ENCODE data around the gene AAMP.
A peak's percentile ranks its signal among the peaks of the same experiment; 100 is the strongest.

The AAMP gene

DNA sequence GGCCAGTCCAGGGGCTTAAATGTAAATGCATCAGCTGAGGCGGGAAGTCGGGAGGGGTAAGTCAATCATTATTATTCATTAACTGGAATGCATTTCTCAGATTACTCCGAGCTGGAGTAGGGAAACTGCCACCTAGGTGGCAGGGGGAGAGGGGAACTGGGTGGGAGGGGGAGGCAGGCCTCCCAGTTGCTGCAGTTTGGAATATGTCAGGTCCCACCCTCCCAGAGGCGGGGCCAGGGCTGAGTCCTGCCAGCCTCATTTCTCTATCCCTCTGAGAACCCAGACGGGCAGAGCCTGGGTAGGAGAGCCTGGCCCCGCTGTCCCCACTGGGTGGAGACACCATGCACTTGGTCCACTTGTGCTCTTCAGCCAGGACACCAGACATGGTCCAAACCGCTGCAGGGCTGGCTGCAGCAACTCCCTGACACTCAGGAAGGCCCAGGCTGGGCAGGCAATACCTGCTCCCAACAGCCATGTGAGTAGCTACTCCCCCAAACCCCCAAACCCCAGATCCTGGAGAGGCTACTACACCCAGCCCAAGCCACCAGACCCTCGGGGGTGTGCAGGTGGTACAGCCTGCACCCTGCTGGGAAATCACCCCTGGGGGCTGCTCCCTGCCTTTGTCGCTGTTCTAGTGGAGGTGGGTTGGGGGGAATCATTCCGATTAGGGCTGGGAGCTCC, 9.1 kb downstream of the AAMP start, which contains the start of gene GPBAR1:
Gene GPBAR1 (plus strand): TSS at position 274 of the 681 bp plus-strand sequence. CDS start 1,710 bp downstream, outside the sequence.
- Histone ChIP-seq H3F3A (ENCODE audit: insufficient read depth, low read length) (peaks cover 17% of the 10 kb centered on the region), H3K9me3 (replicated peaks; ENCODE audit: insufficient read depth, low read length) (no peaks in the 10 kb centered on the region), H3K36me3 (replicated peaks; ENCODE audit: insufficient read depth, low read length) (no peaks in the 10 kb centered on the region), H3K27ac (ENCODE audit: low read length) (peak within 1 kb of the TSS; percentile 20; the same call in 1 of the 2 replicates), H3K27me3 (replicated peaks; ENCODE audit: insufficient read depth, low read length) (no peaks in the 10 kb centered on the region), H3K4me3 (ENCODE audit: low read length) (no peak within 1 kb of the TSS), H4K20me1 (ENCODE audit: insufficient read depth, low read length) (no peaks in the 10 kb centered on the region), H3K4me1 (ENCODE audit: low read length) (peaks cover 40% of the 10 kb centered on the region), H3K9me2 (replicated peaks; ENCODE audit: insufficient read depth, low read length) (no peaks in the 10 kb centered on the region), H2AFZ (ENCODE audit: low read length) (no peak within 1 kb of the TSS), H3K79me2 (ENCODE audit: low read length) (0 out of 2 replicates have a peak, but pooled peaks cover 3% of the 10 kb centered on the region), H3K4me2 (ENCODE audit: low read depth, low read length) (peak within 1 kb of the TSS; percentile 25), H3K9ac (ENCODE audit: low read length) (no peak within 1 kb of the TSS)
- DNase-seq = no peak
- TF ChIP-seq EZH2phosphoT487 (IDR thresholded peaks at IDR 0.05; ENCODE audit: low read length) = no peak
- TF ChIP-seq EZH2 (optimal IDR thresholded peaks at IDR 0.05; ENCODE audit: low read depth, low read length) = no peak

DNA sequence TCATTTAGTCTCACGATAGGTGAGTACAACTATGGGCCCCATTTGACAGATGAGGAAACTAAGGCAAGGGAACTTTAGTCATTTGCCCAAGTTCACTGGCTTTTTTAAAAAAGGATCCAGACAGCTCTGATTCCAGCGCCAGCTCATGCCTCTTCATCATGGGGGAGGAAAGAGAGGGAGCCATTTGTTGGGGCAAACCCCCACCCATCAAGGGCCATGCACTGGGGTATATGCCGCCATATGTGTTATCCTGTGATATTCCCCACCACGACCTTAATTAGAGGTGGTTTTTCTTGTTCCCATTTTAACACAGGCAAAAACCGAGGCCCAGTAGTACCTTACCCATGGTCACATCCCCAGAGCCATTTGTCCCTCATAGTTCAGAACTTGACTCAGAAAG, 9.8 kb downstream of the AAMP start:
- 0 out of 2 replicates have a peak, but pooled peaks cover 3% of the 10 kb centered on the region for H3K79me2 ChIP-seq (ENCODE audit: low read length)
- peaks cover 24% of the 10 kb centered on the region for H3F3A ChIP-seq (ENCODE audit: insufficient read depth, low read length)
- H3K4me1 ChIP-seq (ENCODE audit: low read length) = peaks cover 40% of the 10 kb centered on the region
- H4K20me1 ChIP-seq (ENCODE audit: insufficient read depth, low read length) = no peaks in the 10 kb centered on the region
- H3K9me3 ChIP-seq (replicated peaks; ENCODE audit: insufficient read depth, low read length) = no peaks in the 10 kb centered on the region
- H3K36me3 ChIP-seq (replicated peaks; ENCODE audit: insufficient read depth, low read length) = peaks cover 5% of the 10 kb centered on the region; the same call in 1 of the 2 replicates
- DNase-seq = no peak
- peak overlapping the region; percentile 20; the same call in 1 of the 2 replicates for H3K27ac ChIP-seq (ENCODE audit: low read length)
- no peaks in the 10 kb centered on the region for H3K27me3 ChIP-seq (replicated peaks; ENCODE audit: insufficient read depth, low read length)
- H3K4me2 ChIP-seq (ENCODE audit: low read depth, low read length) = peak overlapping the region; percentile 25; the same call in 1 of the 2 replicates
- no peak overlapping the region for H3K9ac ChIP-seq (ENCODE audit: low read length)
- H3K9me2 ChIP-seq (replicated peaks; ENCODE audit: insufficient read depth, low read length) = no peaks in the 10 kb centered on the region
- no peak for TF ChIP-seq EZH2phosphoT487 (IDR thresholded peaks at IDR 0.05; ENCODE audit: low read length)
- TF ChIP-seq, protein P1, sequence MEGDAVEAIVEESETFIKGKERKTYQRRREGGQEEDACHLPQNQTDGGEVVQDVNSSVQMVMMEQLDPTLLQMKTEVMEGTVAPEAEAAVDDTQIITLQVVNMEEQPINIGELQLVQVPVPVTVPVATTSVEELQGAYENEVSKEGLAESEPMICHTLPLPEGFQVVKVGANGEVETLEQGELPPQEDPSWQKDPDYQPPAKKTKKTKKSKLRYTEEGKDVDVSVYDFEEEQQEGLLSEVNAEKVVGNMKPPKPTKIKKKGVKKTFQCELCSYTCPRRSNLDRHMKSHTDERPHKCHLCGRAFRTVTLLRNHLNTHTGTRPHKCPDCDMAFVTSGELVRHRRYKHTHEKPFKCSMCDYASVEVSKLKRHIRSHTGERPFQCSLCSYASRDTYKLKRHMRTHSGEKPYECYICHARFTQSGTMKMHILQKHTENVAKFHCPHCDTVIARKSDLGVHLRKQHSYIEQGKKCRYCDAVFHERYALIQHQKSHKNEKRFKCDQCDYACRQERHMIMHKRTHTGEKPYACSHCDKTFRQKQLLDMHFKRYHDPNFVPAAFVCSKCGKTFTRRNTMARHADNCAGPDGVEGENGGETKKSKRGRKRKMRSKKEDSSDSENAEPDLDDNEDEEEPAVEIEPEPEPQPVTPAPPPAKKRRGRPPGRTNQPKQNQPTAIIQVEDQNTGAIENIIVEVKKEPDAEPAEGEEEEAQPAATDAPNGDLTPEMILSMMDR (IDR thresholded peaks at IDR 0.05; ENCODE audit: low read length) = no peak
- no peak for TF ChIP-seq EZH2 (optimal IDR thresholded peaks at IDR 0.05; ENCODE audit: low read depth, low read length)
- no peak overlapping the region for H2AFZ ChIP-seq (ENCODE audit: low read length)
- no peak overlapping the region for H3K4me3 ChIP-seq (ENCODE audit: low read length)

DNA sequence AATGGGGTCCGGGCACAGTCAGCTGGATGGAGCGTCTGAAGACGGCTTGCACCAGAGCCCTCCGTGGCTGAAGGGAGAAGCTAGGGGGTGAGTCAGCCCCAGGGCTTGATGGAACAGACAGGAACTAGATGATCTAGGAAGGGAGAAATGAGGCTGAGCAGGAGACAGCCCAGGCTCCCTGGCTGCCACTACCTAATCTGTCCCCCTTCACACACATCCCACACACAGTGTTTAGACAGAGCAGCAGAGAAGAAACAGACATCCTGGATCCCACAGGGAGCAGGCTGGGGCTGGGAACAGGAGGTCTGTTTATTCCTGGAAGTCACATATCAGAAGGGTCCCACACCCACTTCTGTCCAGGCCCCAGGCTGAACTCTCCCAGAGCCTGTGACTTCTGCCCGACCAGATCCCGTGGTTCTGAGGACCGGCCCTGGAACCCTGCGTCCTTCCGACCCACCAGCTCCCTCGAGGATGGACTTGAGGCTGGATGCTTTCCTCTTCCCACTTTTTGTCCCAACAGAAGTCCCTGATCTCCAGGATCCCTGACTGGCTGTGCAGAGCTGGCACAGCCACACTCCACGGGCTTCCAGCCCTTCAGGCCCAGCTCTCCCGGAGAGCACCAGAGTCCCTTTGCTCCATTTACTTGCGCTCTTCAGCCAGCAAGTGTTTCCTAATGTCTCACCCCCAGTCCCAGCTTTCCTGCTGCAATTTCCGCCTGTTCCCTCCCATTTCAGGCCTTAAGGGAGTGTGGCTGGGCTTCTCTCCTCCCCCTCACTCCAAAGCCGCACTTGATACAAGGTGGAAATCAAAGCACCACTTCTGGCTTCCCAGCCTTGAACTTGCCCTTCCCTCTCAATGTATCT, 10.6 kb downstream of the AAMP start:
- TF ChIP-seq, protein P1 (IDR thresholded peaks at IDR 0.05; ENCODE audit: low read length) = no peak
- TF ChIP-seq EZH2 (optimal IDR thresholded peaks at IDR 0.05; ENCODE audit: low read depth, low read length) (no peak), EZH2phosphoT487 (IDR thresholded peaks at IDR 0.05; ENCODE audit: low read length) (no peak)
- peaks cover 5% of the 10 kb centered on the region; the same call in 1 of the 2 replicates for H3K36me3 ChIP-seq (replicated peaks; ENCODE audit: insufficient read depth, low read length)
- peaks cover 32% of the 10 kb centered on the region for H3F3A ChIP-seq (ENCODE audit: insufficient read depth, low read length)
- no peak overlapping the region for H3K4me2 ChIP-seq (ENCODE audit: low read depth, low read length)
- H4K20me1 ChIP-seq (ENCODE audit: insufficient read depth, low read length) = no peaks in the 10 kb centered on the region
- no peak overlapping the region for H2AFZ ChIP-seq (ENCODE audit: low read length)
- no peak overlapping the region for H3K4me3 ChIP-seq (ENCODE audit: low read length)
- no peaks in the 10 kb centered on the region for H3K9me2 ChIP-seq (replicated peaks; ENCODE audit: insufficient read depth, low read length)
- H3K4me1 ChIP-seq (ENCODE audit: low read length) = peaks cover 36% of the 10 kb centered on the region
- 0 out of 2 replicates have a peak, but pooled peaks cover 3% of the 10 kb centered on the region for H3K79me2 ChIP-seq (ENCODE audit: low read length)
- no peak for DNase-seq
- H3K27me3 ChIP-seq (replicated peaks; ENCODE audit: insufficient read depth, low read length) = no peaks in the 10 kb centered on the region
- no peaks in the 10 kb centered on the region for H3K9me3 ChIP-seq (replicated peaks; ENCODE audit: insufficient read depth, low read length)
- H3K9ac ChIP-seq (ENCODE audit: low read length) = no peak overlapping the region
- no peak overlapping the region for H3K27ac ChIP-seq (ENCODE audit: low read length)
